Breast epithelium (tissue), 4 donors: Measurements from ENCODE around the gene GPSM1. TPM values are rescaled to one million over a fixed set of nuclear protein-coding genes. Genes with fewer than 3 reads are reported as not detected.

Experiments
- DNase-seq, 2 donors: peaks; one replicate each; pipeline ENCODE4 v3.0.0-alpha.2; 2019; ENCODE audit warnings: low spot score in 2 of 2
- H3K27ac ChIP-seq, 2 donors: fragments of 200-600 bp; sonication (generic) in 1 of 2; one replicate each; pipeline ENCODE4 v1.5.1; 2016 to 2019; ENCODE audit warnings: mild to moderate bottlenecking in 1 of 2
- H3K27me3 ChIP-seq, 2 donors: fragments of 200-600 bp; sonication (generic) in 1 of 2; one replicate each; pipeline versions ENCODE4 v1.5.1 to v1.6.0; 2017 to 2019; ENCODE audit warnings: control low read depth in 1 of 2, mild to moderate bottlenecking in 1 of 2
- H3K36me3 ChIP-seq: fragments of 200-600 bp; one replicate; pipeline ENCODE4 v1.5.1; 2019
- H3K4me1 ChIP-seq, 2 donors: fragments of 200-600 bp; sonication (generic); one replicate each; pipeline ENCODE4 v1.5.1; 2016 to 2019; ENCODE audit warnings: control low read depth in 1 of 2
- H3K4me3 ChIP-seq, 3 donors: fragments of 200-600 bp; sonication (generic); 1 replicate in 2 of 3; 2 replicates in 1 of 3; pipeline ENCODE4 v1.5.1; 2016 to 2019; ENCODE audit warnings: mild to moderate bottlenecking in 3 of 3, moderate library complexity in 2 of 3
- H3K9me3 ChIP-seq, 2 donors: fragments of 200-600 bp; sonication (generic) in 1 of 2; one replicate each; pipeline ENCODE4 v1.5.1; 2016 to 2019; ENCODE audit warnings: control low read depth in 1 of 2
- CTCF ChIP-seq, 3 donors: fragments of 450-650 bp; IDR thresholded peaks; one replicate each; pipeline ENCODE4 v1.5.1; 2016 to 2017; ENCODE audit warnings: antibody characterized with exemption in 3 of 3, mild to moderate bottlenecking in 3 of 3, moderate library complexity in 3 of 3
- POLR2A ChIP-seq: fragments of 450-650 bp; IDR thresholded peaks from one replicate; pipeline ENCODE4 v1.6.1; 2016; ENCODE audit warnings: antibody characterized with exemption, mild to moderate bottlenecking, moderate library complexity
- POLR2AphosphoS5 ChIP-seq, 3 donors: sonication (generic); formaldehyde crosslinking; IDR thresholded peaks; one replicate each; pipeline ENCODE4 v1.6.1; 2017; ENCODE audit warnings: antibody characterized with exemption in 3 of 3
- intact Hi-C: fragments of 100-400 bp; cut with DNase I; formaldehyde crosslinking; loops from one replicate; pipeline ENCODE4 v1.15.1; 2023; ENCODE audit warnings: low total_unique reads
- total RNA-seq, 3 donors: library from RNA; depleted of rRNA; stranded (reverse); fragments of >200 nt; gene quantifications; one replicate each; pipeline ENCODE4 v1.1.0, GENCODE V29; 2016

GPSM1 gene
- total RNA-seq, 3 donors from 2014 or later = 5.6 to 19.0 (median 8.6) TPM

- Histone ChIP-seq H3K27me3 (peaks cover 3 to 17% of the 10 kb centered on the region in 2 donors), H3K9me3 (no peaks in the 10 kb centered on the region), H3K4me1 (no peaks in the 10 kb centered on the region), H3K27ac (no peak overlapping the region), H3K36me3 (no peaks in the 10 kb centered on the region), H3K4me3 (no peak overlapping the region)
- intact Hi-C loops = no loop called here
- no peak for DNase-seq
- no peak for TF ChIP-seq POLR2AphosphoS5 (IDR thresholded peaks at IDR 0.05)
- TF ChIP-seq CTCF (IDR thresholded peaks at IDR 0.05) = no peak
- TF ChIP-seq POLR2A = no peak
These were observed 27.8 kb upstream of the GPSM1 start for GRCh38 chr9:136299541-136299940.

DNA sequence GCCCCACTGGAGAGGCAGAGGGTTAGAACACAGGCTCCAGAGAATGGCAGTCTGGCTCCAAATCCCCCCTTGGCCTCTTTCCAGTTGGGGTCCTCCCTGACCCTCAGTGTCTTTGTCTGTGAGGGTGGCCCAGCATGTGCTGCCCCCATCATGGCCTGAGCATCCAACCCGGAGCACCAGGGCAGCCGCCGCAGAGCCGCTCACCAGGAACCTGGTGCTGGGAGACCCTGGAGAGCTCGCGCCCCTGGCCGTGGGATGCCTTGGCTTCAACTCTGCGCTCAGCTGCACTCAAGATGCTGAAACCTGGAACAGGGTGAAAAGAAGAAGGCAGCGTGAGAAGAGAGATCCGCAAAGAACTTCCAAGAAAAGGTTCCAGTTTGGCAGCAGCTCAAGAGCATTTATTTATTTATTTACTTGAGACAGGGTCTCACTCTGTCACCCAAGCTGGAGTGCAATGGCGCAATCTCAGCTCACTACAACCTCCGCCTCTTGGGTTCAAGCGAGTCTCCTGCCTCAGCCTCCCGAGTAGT lies 27.3 kb upstream of the GPSM1 start:
- peaks cover 3 to 17% of the 10 kb centered on the region in 2 donors for H3K27me3 ChIP-seq
- no peak overlapping the region for H3K4me3 ChIP-seq
- H3K9me3 ChIP-seq = no peaks in the 10 kb centered on the region
- no peaks in the 10 kb centered on the region for H3K4me1 ChIP-seq
- no peaks in the 10 kb centered on the region for H3K36me3 ChIP-seq
- TF ChIP-seq CTCF (IDR thresholded peaks at IDR 0.05) (no peak), POLR2AphosphoS5 (IDR thresholded peaks at IDR 0.05) (no peak), POLR2A (no peak)
- no peak overlapping the region for H3K27ac ChIP-seq
- no peak for DNase-seq
- intact Hi-C loops = no loop called here

- H3K9me3 ChIP-seq = no peaks in the 10 kb centered on the region
- no peak for DNase-seq
- no peak overlapping the region for H3K4me3 ChIP-seq
- intact Hi-C loops = no loop called here
- TF ChIP-seq POLR2A (no peak), POLR2AphosphoS5 (IDR thresholded peaks at IDR 0.05) (no peak), CTCF (IDR thresholded peaks at IDR 0.05) (no peak)
- no peaks in the 10 kb centered on the region for H3K4me1 ChIP-seq
- H3K36me3 ChIP-seq = no peaks in the 10 kb centered on the region
- peaks cover 3 to 17% of the 10 kb centered on the region in 2 donors for H3K27me3 ChIP-seq
- H3K27ac ChIP-seq = no peak overlapping the region
These were observed 26.5 kb upstream of the GPSM1 start for GRCh38 chr9:136300866-136301265.

DNA sequence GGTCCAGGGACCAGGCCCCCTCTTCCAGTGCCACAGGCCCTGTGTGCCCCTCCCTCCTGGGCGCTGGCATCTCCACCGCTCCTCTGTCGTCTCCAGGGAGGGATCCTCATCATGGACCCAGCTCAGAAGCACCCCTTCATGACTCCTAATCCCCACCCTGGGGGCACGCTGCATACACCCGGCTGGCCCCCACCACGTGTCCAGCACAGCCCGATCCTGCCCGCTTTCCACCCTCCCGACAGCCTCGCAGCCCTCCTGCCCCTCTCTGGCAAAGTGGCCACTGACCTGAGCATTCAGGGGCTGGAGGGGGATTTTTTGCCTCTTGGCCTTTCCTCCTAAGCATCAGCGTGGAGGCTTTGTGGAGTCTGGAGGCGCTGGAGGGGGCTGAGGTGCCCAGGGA lies 24.8 kb upstream of the GPSM1 start:
- Histone ChIP-seq H3K36me3 (no peaks in the 10 kb centered on the region), H3K27ac (no peak overlapping the region), H3K4me3 (no peak overlapping the region), H3K27me3 (peaks cover 3 to 17% of the 10 kb centered on the region in 2 donors), H3K4me1 (no peaks in the 10 kb centered on the region), H3K9me3 (no peaks in the 10 kb centered on the region)
- DNase-seq = no peak
- TF ChIP-seq CTCF (IDR thresholded peaks at IDR 0.05) = no peak
- no peak for TF ChIP-seq POLR2AphosphoS5 (IDR thresholded peaks at IDR 0.05)
- TF ChIP-seq POLR2A = no peak
- intact Hi-C loops = no loop called here

DNA sequence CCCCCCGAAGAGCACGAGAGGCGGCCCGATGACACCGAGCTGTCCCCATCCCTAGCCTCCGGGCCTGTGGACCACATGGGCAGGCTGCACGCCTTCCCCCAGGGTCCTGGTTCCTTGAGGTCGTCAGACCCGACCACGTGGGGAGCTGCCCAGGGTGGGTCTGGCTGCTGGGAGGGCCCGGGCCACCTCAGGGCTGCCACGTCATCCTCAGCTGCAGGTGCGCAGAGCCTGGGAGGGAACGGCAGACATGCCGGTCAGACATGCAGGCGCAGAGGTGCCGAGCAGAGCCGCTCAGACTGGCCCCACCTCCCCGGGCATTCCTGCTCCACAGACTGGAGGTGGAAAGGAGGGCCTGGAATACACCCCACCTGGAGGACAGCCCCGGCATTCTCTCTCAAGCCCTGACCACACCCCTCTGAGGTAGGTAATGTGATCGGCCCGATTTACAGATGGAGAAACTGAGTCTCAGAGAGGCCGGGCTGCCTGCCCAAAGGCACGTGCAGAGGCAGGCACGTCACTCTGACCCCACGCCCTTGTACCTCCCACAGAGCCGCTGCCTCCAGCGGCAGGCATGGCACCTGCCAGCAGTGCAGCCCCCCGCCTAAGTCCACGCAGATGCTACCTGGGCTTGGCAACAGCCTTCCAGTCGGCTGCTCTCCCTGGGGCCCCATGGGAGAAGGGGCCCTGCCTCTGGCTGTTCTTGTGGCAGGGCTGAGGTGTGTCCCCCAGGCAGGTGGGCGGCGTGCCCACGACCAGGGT lies 24.1 kb upstream of the GPSM1 start:
- Histone ChIP-seq H3K4me3 (no peak overlapping the region), H3K27me3 (peaks cover 3 to 17% of the 10 kb centered on the region in 2 donors), H3K4me1 (no peaks in the 10 kb centered on the region), H3K36me3 (no peaks in the 10 kb centered on the region), H3K9me3 (no peaks in the 10 kb centered on the region), H3K27ac (no peak overlapping the region)
- no peak for DNase-seq
- intact Hi-C loops = no loop called here
- TF ChIP-seq POLR2AphosphoS5 (IDR thresholded peaks at IDR 0.05) (no peak), CTCF (IDR thresholded peaks at IDR 0.05) (no peak), POLR2A (no peak)
